K562 (cell line): Measurements from ENCODE around the gene SLC13A3. TPM values are rescaled to one million over a fixed set of nuclear protein-coding genes. Genes with fewer than 3 reads are reported as not detected.

Experiments used
- ATAC-seq: fragments of 200-7000 bp; cut with Tn5 transposase; 3 replicates; pipeline ENCODE4 v1.9.1; 2020; ENCODE audit warnings: moderate library complexity
- BruUV-seq: library from RNA; stranded (reverse); fragments of 400-500 nt; replicated peaks from 2 replicates; lab custom pipeline; 2021; lab: Mats Ljungman, UMichigan
- CTCF ChIA-PET: fragments of 300-600 bp; formaldehyde crosslinking; extraction: SDS; loops from one replicate; lab custom pipeline; 2021; ENCODE audit warnings: low intra/inter-chr PET ratio; lab: Yijun Ruan, JAX
- POLR2A ChIA-PET: fragments of 300-600, 350-650 bp; sonication (Branson Sonifier 250); formaldehyde crosslinking; extraction: SDS; loops from one replicate; lab custom pipeline; 2021; ENCODE audit warnings: antibody characterized with exemption, inconsistent platforms; lab: Yijun Ruan, JAX
- DNase-seq, 4 experiments: peaks; one replicate each; pipeline versions ENCODE4 v3.0.0 to v3.0.0-alpha.2; 2011 to 2018; ENCODE audit warnings: low spot score in 3 of 4, mixed read lengths in 3 of 4; ENCODE audit errors: extremely low read depth in 1 of 4
- FAIRE-seq: peaks from 2 replicates; lab custom pipeline; 2011; peaks lifted over from hg19 to GRCh38; lab: Jason Lieb, UNC
- H2AFZ ChIP-seq: 2 replicates; pipeline ENCODE4 v1.6.0; 2011; ENCODE audit warnings: low read depth, low read length, control low read depth, inconsistent platforms
- H3K27ac ChIP-seq: fragments of 200-600 bp; 3 replicates; pipeline ENCODE4 v1.8.0; 2011; ENCODE audit warnings: low read depth, mild to moderate bottlenecking, control low read depth, inconsistent platforms, low read length, moderate library complexity, mixed read lengths; ENCODE audit errors: extremely low read depth
- H3K27me3 ChIP-seq, 2 experiments: fragments of 300-600 bp in 1 of 2; 2 replicates in 1 of 2; 3 replicates in 1 of 2; pipeline versions ENCODE4 v1.6.0 to v1.8.0; 2011; ENCODE audit warnings: inconsistent platforms in 2 of 2, low read length in 2 of 2, mild to moderate bottlenecking in 1 of 2, mixed read lengths in 1 of 2, moderate library complexity in 1 of 2; ENCODE audit not compliant: control insufficient read depth in 2 of 2, insufficient read depth in 2 of 2
- H3K36me3 ChIP-seq: fragments of 300-600 bp; 3 replicates; pipeline ENCODE4 v1.8.0; 2011; ENCODE audit warnings: mild to moderate bottlenecking, low read length, inconsistent platforms; ENCODE audit not compliant: control insufficient read depth, insufficient read depth
- H3K4me1 ChIP-seq, 2 experiments: fragments of 200-600 bp in 1 of 2; replicated peaks in 1 of 2; 2 replicates in 1 of 2; 3 replicates in 1 of 2; pipeline versions ENCODE4 v1.5.1 to v1.8.0; 2011; ENCODE audit warnings: inconsistent platforms in 2 of 2, low read length in 2 of 2, mild to moderate bottlenecking in 1 of 2, mixed read lengths in 1 of 2, moderate library complexity in 1 of 2; ENCODE audit not compliant: control insufficient read depth in 2 of 2, insufficient read depth in 2 of 2
- H3K4me2 ChIP-seq: 2 replicates; pipeline ENCODE4 v1.6.1; 2011; ENCODE audit warnings: low read length, control low read depth, inconsistent platforms, mixed read lengths; ENCODE audit not compliant: insufficient read depth
- H3K4me3 ChIP-seq: fragments of 200-600 bp; sonication (generic), shearing (Covaris generic); 2 replicates; pipeline ENCODE4 v1.5.1; 2016; ENCODE audit warnings: control low read depth, inconsistent platforms
- H3K79me2 ChIP-seq: fragments of 200-600 bp; 3 replicates; pipeline ENCODE4 v1.8.0; 2011; ENCODE audit warnings: low read length, inconsistent platforms; ENCODE audit not compliant: control insufficient read depth, insufficient read depth
- H3K9ac ChIP-seq, 2 experiments: 2 replicates each; pipeline versions ENCODE4 v1.6.0 to v1.6.1; 2011; ENCODE audit warnings: low read depth in 2 of 2, low read length in 2 of 2, control low read depth in 1 of 2, inconsistent platforms in 1 of 2, mild to moderate bottlenecking in 1 of 2, mixed read lengths in 1 of 2; ENCODE audit not compliant: insufficient read depth in 1 of 2
- H3K9me1 ChIP-seq: one replicate; pipeline ENCODE4 v1.6.0; 2011; ENCODE audit warnings: inconsistent platforms, mild to moderate bottlenecking, low read length, moderate library complexity; ENCODE audit not compliant: control insufficient read depth, insufficient read depth
- H3K9me3 ChIP-seq: replicated peaks from 2 replicates; pipeline ENCODE4 v1.5.1; 2011; ENCODE audit warnings: low read depth, low read length, inconsistent platforms; ENCODE audit not compliant: control insufficient read depth, insufficient read depth
- H4K20me1 ChIP-seq: replicated peaks from 2 replicates; pipeline ENCODE4 v1.6.1; 2011; ENCODE audit warnings: low read length, inconsistent platforms, mixed read lengths; ENCODE audit not compliant: control insufficient read depth, insufficient read depth
- DLX4 ChIP-seq: fragments of 250-450 bp; sonication (Bioruptor Pico); IDR thresholded peaks from 2 replicates; pipeline ENCODE4 v1.6.1; 2021; ENCODE audit warnings: mild to moderate bottlenecking
- GTF2F1 ChIP-seq: IDR thresholded peaks from 2 replicates; pipeline ENCODE4 v1.6.1; 2011; ENCODE audit warnings: low read depth, low read length, improper control_type of control experiment
- NFE2L1 ChIP-seq: fragments of 450-650 bp; IDR thresholded peaks from 2 replicates; pipeline ENCODE4 v1.6.1; 2016; ENCODE audit warnings: missing genetic modification characterization, low read depth, mild to moderate bottlenecking, missing compliant biosample characterization, moderate library complexity, borderline replicate concordance
- NFIC ChIP-seq: fragments of 450-650 bp; IDR thresholded peaks from 2 replicates; pipeline ENCODE4 v1.6.1; 2017; ENCODE audit warnings: mild to moderate bottlenecking, inconsistent platforms
- ZNF12 ChIP-seq: sonication (generic); formaldehyde crosslinking; IDR thresholded peaks from 2 replicates; pipeline ENCODE4 v1.4.0; 2020; ENCODE audit warnings: mild to moderate bottlenecking, missing genetic modification reagents
- ZNF146 ChIP-seq: IDR thresholded peaks from one replicate; pipeline ENCODE4 v1.6.1; 2018; ENCODE audit warnings: missing compliant biosample characterization; ENCODE audit not compliant: unreplicated experiment
- ZNF280B ChIP-seq: fragments of 250-450 bp; sonication (Bioruptor Pico); IDR thresholded peaks from 2 replicates; pipeline ENCODE4 v1.5.1; 2021; ENCODE audit warnings: mild to moderate bottlenecking
- ZNF395 ChIP-seq: fragments of 200-800 bp; sonication (Bioruptor generic); IDR thresholded peaks from 2 replicates; pipeline ENCODE4 v1.6.1; 2017; ENCODE audit warnings: missing genetic modification characterization, missing compliant biosample characterization
- ZNF445 ChIP-seq: fragments of 250-450 bp; sonication (Bioruptor Pico); IDR thresholded peaks from 2 replicates; pipeline ENCODE4 v1.4.0; 2020; ENCODE audit warnings: low read depth, mild to moderate bottlenecking, moderate library complexity
- ZNF696 ChIP-seq: fragments of 250-450 bp; sonication (Bioruptor Pico); conservative IDR thresholded peaks from 2 replicates; pipeline ENCODE4 v1.4.0; 2020; ENCODE audit warnings: mild to moderate bottlenecking, moderate library complexity
- WGBS: fragments of 100-300 bp; shearing (Covaris generic); methylation state at CpG from one replicate; pipeline ENCODE4 v1.1.6; 2016; ENCODE audit warnings: low coverage, mixed read lengths; ENCODE audit not compliant: insufficient coverage; ENCODE audit errors: missing lambda C conversion rate; 5-methylcytosine and 5-hydroxymethylcytosine counted together
- in situ Hi-C: fragments of 300-500 bp; cut with MboI; formaldehyde crosslinking; loops from 4 replicates; pipeline ENCODE4 v1.15.0; 2018; ENCODE audit warnings: inconsistent platforms, mixed read lengths
- intact Hi-C: fragments of 100-400 bp; cut with micrococcal nuclease; formaldehyde crosslinking; loops from 2 replicates; pipeline ENCODE4 v1.14.2; 2022
- polyA plus RNA-seq, 8 experiments: library from polyadenylated mRNA; depleted of rRNA in 4 of 8; stranded (reverse) in 5 of 8; unstranded in 3 of 8; fragments of >200 nt; fragmentation: Nextera tagmentation in 2 of 8; fragmentation: Illumina TruSeq in 1 of 8; extraction: Ambion mirVana in 2 of 8; extraction: Trizol in 1 of 8; gene quantifications; 2 replicates each; pipeline versions ENCODE4 v1.2.1 to v1.2.3, GENCODE V29; 2011 to 2014; ENCODE audit warnings: inconsistent platforms in 1 of 8, missing spikeins in 1 of 8
- total RNA-seq, 7 experiments: library from RNA; depleted of rRNA in 6 of 7; stranded (reverse); fragments of >200 nt in 6 of 7; fragmentation: Illumina TruSeq in 2 of 7; extraction: Trizol in 2 of 7; gene quantifications; 2 replicates each; pipeline versions ENCODE4 v1.2.1 to v1.2.3, GENCODE V29; 2011 to 2021; ENCODE audit warnings: low replicate concordance in 1 of 7

The SLC13A3 gene
- total and polyA plus RNA-seq, 9 of the 15 experiments (the other 6 are each of a cell fraction or from before 2014, with no cell fraction given): 5.5 to 16.4 (median 8.5) TPM

GRCh38 chr20:46670585-46671584 lies 19.6 kb upstream of the SLC13A3 start:
- 0 out of 2 replicates have a peak, but pooled peaks have one; percentile 48 for TF ChIP-seq NFIC
- TF ChIP-seq ZNF146 (CRISPR knock-in tag): no peak
- TF ChIP-seq, all 486 proteins: peak for 1
- ATAC-seq (no peak), DNase-seq (no peak), FAIRE-seq (no peak)
- no peak overlapping the region for H3K9ac ChIP-seq
- H3K4me3 ChIP-seq: no peak overlapping the region
- H3K4me2 ChIP-seq: no peak overlapping the region
- no peaks in the 10 kb centered on the region for H3K4me1 ChIP-seq
- H3K36me3 ChIP-seq: peaks cover 11% of the 10 kb centered on the region; the same call in 2 of the 3 replicates
- H3K9me1 ChIP-seq: peaks cover 4% of the 10 kb centered on the region
- no peaks in the 10 kb centered on the region for H3K79me2 ChIP-seq
- H3K27ac ChIP-seq: no peak overlapping the region
- H2AFZ ChIP-seq: no peak overlapping the region
- in situ Hi-C loops (loop anchor here (10.0 kb wide), 1 partner anchor 316 kb away; no protein-coding TSS in a partner anchor), intact Hi-C loops (no loop called here)
- ChIA-PET CTCF (no interaction called here), POLR2A (interaction anchor here (0.6 to 1.3 kb wide), 4 partner anchors 9 to 18 kb away, joined by 3 read pairs; no protein-coding TSS in a partner anchor)
- H3K27me3 ChIP-seq: no peaks in the 10 kb centered on the region
- BruUV-seq: no TSS peak
- WGBS: 63% methylated on average over 3 of the region's 3 CpGs
- H3K9me3 ChIP-seq: no peaks in the 10 kb centered on the region
- peaks cover 8% of the 10 kb centered on the region; the same call in 1 of the 2 replicates for H4K20me1 ChIP-seq

GRCh38 chr20:46670228-46670584 lies 18.9 kb upstream of the SLC13A3 start:
- in situ Hi-C loops (loop anchor here (10.0 kb wide), 1 partner anchor 315 kb away; no protein-coding TSS in a partner anchor), intact Hi-C loops (no loop called here)
- H3K9me1 ChIP-seq: peaks cover 4% of the 10 kb centered on the region
- CTCF ChIA-PET: no interaction called here
- H3K9me3 ChIP-seq: no peaks in the 10 kb centered on the region
- H3K4me1 ChIP-seq: no peaks in the 10 kb centered on the region
- DNase-seq (no peak), ATAC-seq (no peak), FAIRE-seq (no peak)
- 19% methylated on average over 2 of the region's 2 CpGs for WGBS
- H4K20me1 ChIP-seq: peaks cover 8% of the 10 kb centered on the region; the same call in 1 of the 2 replicates
- H3K4me2 ChIP-seq: no peak overlapping the region
- no peaks in the 10 kb centered on the region for H3K79me2 ChIP-seq
- no peak overlapping the region for H2AFZ ChIP-seq
- POLR2A ChIA-PET: interaction anchor here (0.6 kb wide), 1 partner anchor 18 kb away, joined by 3 read pairs; no protein-coding TSS in a partner anchor
- H3K4me3 ChIP-seq: no peak overlapping the region
- no peak overlapping the region for H3K9ac ChIP-seq
- peaks cover 15% of the 10 kb centered on the region; the same call in 2 of the 3 replicates for H3K36me3 ChIP-seq
- H3K27ac ChIP-seq: no peak overlapping the region
- no peaks in the 10 kb centered on the region for H3K27me3 ChIP-seq
- no TSS peak for BruUV-seq
- TF ChIP-seq ZNF280B (CRISPR knock-in tag) (no peak), NFE2L1 (tag) (no peak), ZNF696 (CRISPR knock-in tag) (no peak), ZNF395 (no peak), DLX4 (no peak), ZNF12 (CRISPR knock-in tag) (no peak), GTF2F1 (no peak), ZNF445 (CRISPR knock-in tag) (no peak)
